ENCODE results near the gene TGFB2.

DNA sequence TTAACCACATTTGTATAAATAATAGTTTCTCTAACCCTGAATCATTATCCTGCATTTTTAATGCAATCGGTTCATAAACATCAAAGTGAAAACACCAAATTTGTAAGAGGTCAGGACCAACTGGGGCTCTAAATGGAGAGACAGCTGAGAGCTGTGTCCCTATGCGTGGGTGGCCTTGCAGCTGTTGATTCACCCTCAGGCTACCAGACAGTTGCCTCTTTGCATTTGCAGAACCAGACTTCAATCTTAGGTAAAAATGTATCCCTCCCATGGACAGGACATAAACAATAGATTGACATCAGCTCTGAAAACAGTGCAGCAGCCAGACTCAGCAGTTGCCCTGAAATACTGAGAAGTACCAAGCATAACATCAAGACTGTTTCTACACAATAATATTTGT, 8.8 kb upstream of the TGFB2 start:
- TF ChIP-seq POLR2A (IDR thresholded peaks at IDR 0.05; ENCODE audit: low read length) = no peak
- no peak for TF ChIP-seq GATA1 (IDR thresholded peaks at IDR 0.05; ENCODE audit: low read depth, low read length)

All from erythroblast (primary cell).